ENCODE data around the gene BACE2.
"Not testable (repeated sequence)": the region's sequence is repeated elsewhere in the genome, so short reads cannot be mapped to it uniquely, and the experiment has no call there.

The BACE2 gene

DNA sequence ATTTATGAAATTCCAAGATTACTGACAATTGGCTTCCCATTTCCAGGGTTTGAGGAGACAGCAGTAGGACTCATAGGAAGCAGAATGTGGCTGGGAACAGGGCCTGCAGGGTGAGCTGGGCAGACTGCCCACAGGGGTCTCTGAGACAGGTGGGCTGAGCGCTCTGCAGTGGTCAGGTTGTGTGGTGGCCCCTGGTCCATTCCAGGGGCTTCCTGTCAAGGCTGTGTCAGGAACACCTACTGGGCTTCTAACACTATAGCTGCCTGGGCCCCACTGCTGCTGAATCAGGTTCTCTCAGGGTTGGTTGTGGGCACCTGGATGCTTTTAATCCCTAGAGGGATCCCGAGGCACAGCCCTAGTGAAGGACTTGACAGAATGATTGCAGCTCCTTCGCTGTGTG, 72.1 kb downstream of the BACE2 start:
- no peak for DNase-seq
- peaks cover 6 to 73% (median 54%) of the 10 kb centered on the region in 3 donors for H3K36me3 ChIP-seq
- intact Hi-C loops (cut with DNase I; ENCODE audit: low total_unique reads), result no loop called here

GRCh38 chr21:41241341-41241740, 73.4 kb downstream of the BACE2 start:
- Histone ChIP-seq H3K4me3 (no peak overlapping the region), H3K9me3 (no peaks in the 10 kb centered on the region), H3K27me3 (no peaks in the 10 kb centered on the region), H3K36me3 (peaks cover 6 to 82% (median 65%) of the 10 kb centered on the region in 3 donors), H3K27ac (peak overlapping the region in 1 of 2 donors; percentile 8), H3K4me1 (peaks cover 0 to 37% (median 5%) of the 10 kb centered on the region in 4 donors)
- no peak for DNase-seq
- no peak for TF ChIP-seq CTCF (IDR thresholded peaks at IDR 0.05)
- intact Hi-C loops (cut with DNase I; ENCODE audit: low total_unique reads), result no loop called here

More for the DNA sequence above, 72.1 kb downstream of the BACE2 start:
- Histone ChIP-seq H3K9me3 (no peaks in the 10 kb centered on the region), H3K4me3 (no peak overlapping the region), H3K4me1 (peaks cover 0 to 32% (median 6%) of the 10 kb centered on the region in 4 donors), H3K27me3 (no peaks in the 10 kb centered on the region), H3K27ac (peak overlapping the region; percentile 31 to 52)
- TF ChIP-seq CTCF (IDR thresholded peaks at IDR 0.05), result no peak

DNA sequence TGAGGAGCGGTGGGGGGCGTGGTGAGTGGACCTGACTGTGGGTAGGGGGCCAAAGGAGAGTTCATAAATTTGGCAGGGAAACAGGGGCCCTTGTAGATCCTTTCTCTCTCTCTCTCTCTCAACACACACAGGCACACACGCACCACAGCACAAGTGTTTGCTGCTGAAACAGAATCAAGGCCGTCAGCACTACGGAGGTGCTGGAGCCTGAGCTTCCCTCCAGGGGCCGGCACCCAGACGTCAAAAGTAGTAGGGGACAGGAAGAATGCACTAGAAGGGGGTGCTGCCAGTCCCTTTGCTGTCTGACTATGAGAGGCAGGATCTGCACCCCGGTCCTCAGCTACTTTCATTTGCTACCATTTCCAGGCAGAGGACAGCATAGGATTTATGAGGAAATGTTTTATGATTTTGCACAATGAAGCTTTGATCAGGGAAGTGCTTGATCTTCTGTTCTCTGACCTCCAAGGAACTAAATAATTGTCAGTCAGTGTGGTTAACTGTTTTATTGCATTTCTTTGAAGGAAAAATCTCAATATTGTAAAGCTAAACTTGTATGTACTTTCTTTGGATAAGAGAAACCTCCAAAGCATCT, 74.4 kb downstream of the BACE2 start:
- intact Hi-C loops (cut with DNase I; ENCODE audit: low total_unique reads), result no loop called here

DNA sequence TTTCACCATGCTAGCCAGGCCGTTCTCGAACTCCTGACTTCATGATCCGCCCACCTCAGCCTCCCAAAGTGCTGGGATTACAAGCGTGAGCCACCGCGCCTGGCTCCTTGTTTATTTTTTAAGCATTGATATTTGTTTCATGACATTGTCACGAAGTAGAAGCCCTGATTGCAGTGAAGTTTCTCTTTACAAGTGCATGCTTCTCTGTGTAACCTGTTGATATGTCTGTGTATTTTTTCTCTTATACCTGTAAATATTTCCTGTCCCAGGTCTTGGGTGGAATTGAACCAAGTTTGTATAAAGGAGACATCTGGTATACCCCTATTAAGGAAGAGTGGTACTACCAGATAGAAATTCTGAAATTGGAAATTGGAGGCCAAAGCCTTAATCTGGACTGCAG, 75.1 kb downstream of the BACE2 start:
- intact Hi-C loops (cut with DNase I; ENCODE audit: low total_unique reads), result no loop called here
- H3K4me3 ChIP-seq, result no peak overlapping the region
- peaks cover 6 to 74% (median 64%) of the 10 kb centered on the region in 3 donors for H3K36me3 ChIP-seq
- H3K27me3 ChIP-seq, result no peaks in the 10 kb centered on the region
- no peak overlapping the region for H3K27ac ChIP-seq
- no peak for DNase-seq
- H3K9me3 ChIP-seq, result no peaks in the 10 kb centered on the region
- H3K4me1 ChIP-seq, result peaks cover 0 to 34% (median 11%) of the 10 kb centered on the region in 4 donors
- TF ChIP-seq CTCF (IDR thresholded peaks at IDR 0.05), result no peak

More for the DNA sequence above, 74.4 kb downstream of the BACE2 start:
- DNase-seq, result no peak
- H3K27ac ChIP-seq, result no peak overlapping the region
- H3K36me3 ChIP-seq, result peaks cover 6 to 75% (median 68%) of the 10 kb centered on the region in 3 donors
- TF ChIP-seq CTCF (IDR thresholded peaks at IDR 0.05), result no peak
- no peak overlapping the region for H3K4me3 ChIP-seq
- H3K4me1 ChIP-seq, result peaks cover 0 to 37% (median 10%) of the 10 kb centered on the region in 4 donors
- H3K27me3 ChIP-seq, result no peaks in the 10 kb centered on the region
- no peaks in the 10 kb centered on the region for H3K9me3 ChIP-seq

DNA sequence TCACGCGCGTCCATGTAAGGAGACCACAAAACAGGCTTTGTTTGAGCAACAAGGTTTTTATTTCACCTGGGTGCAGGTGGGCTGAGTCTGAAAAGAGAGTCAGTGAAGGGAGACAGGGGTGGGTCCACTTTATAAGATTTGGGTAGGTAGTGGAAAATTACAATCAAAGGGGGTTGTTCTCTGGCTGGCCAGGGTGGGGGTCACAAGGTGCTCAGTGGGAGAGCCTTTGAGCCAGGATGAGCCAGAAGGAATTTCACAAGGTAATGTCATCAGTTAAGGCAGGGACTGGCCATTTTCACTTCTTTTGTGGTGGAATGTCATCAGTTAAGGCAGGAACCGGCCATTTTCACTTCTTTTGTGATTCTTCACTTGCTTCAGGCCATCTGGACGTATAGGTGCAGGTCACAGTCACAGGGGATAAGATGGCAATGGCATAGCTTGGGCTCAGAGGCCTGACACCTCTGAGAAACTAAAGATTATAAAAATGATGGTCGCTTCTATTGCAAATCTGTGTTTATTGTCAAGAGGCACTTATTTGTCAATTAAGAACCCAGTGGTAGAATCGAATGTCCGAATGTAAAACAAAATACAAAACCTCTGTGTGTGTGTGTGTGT, 76.4 kb downstream of the BACE2 start:
- H3K36me3 ChIP-seq, result peaks cover 6 to 71% (median 64%) of the 10 kb centered on the region in 3 donors

GRCh38 chr21:41245509-41246135, 77.7 kb downstream of the BACE2 start:
- Histone ChIP-seq H3K36me3 (peaks cover 6 to 62% (median 59%) of the 10 kb centered on the region in 3 donors), H3K4me3 (no peak overlapping the region), H3K4me1 (peaks cover 0 to 47% (median 30%) of the 10 kb centered on the region in 4 donors), H3K27ac (peak overlapping the region; percentile 85 to 87), H3K27me3 (no peaks in the 10 kb centered on the region), H3K9me3 (no peaks in the 10 kb centered on the region)
- TF ChIP-seq CTCF (IDR thresholded peaks at IDR 0.05), result no peak
- intact Hi-C loops (cut with DNase I; ENCODE audit: low total_unique reads), result no loop called here
- DNase-seq, result no peak

More for the DNA sequence above, 76.4 kb downstream of the BACE2 start:
- intact Hi-C loops (cut with DNase I; ENCODE audit: low total_unique reads); H3K4me3 ChIP-seq; H3K9me3 ChIP-seq; H3K27me3 ChIP-seq; DNase-seq: not testable (repeated sequence)
- H3K27ac ChIP-seq, result peak overlapping the region; percentile 11 to 28
- peaks cover 0 to 41% (median 20%) of the 10 kb centered on the region in 4 donors for H3K4me1 ChIP-seq
